Mesenchymal stem cell (in vitro differentiated cells and primary cell): ENCODE data around the gene TLK1.
A peak's percentile ranks its signal among the peaks of the same experiment; 100 is the strongest.

ENCODE experiments used
- DNase-seq: peaks from one replicate; pipeline ENCODE4 v3.0.0-alpha.2; 2013
- H2AFZ ChIP-seq: one replicate; pipeline ENCODE4 v1.6.1; 2013; ENCODE audit warnings: low read depth, mild to moderate bottlenecking, control low read depth, inconsistent platforms, low read length, moderate library complexity
- H2AK5ac ChIP-seq: 2 replicates; pipeline ENCODE4 v1.6.1; 2013; ENCODE audit warnings: low read length, moderate library complexity, mild to moderate bottlenecking, inconsistent platforms; ENCODE audit not compliant: severe bottlenecking
- H2BK120ac ChIP-seq: one replicate; pipeline ENCODE4 v1.6.1; 2013; ENCODE audit warnings: low read depth, mild to moderate bottlenecking, inconsistent platforms, low read length, moderate library complexity
- H2BK12ac ChIP-seq, 2 experiments: one replicate each; pipeline ENCODE4 v1.6.1; 2013; ENCODE audit warnings: inconsistent platforms in 2 of 2, low read length in 2 of 2, mild to moderate bottlenecking in 2 of 2, moderate library complexity in 2 of 2, control low read depth in 1 of 2
- H2BK15ac ChIP-seq: one replicate; pipeline ENCODE4 v1.6.1; 2013; ENCODE audit warnings: mild to moderate bottlenecking, low read depth, inconsistent platforms; ENCODE audit not compliant: poor library complexity, severe bottlenecking
- H2BK5ac ChIP-seq: 2 replicates; pipeline ENCODE4 v1.6.1; 2013; ENCODE audit warnings: low read depth, mild to moderate bottlenecking, low read length, control low read depth, inconsistent platforms; ENCODE audit not compliant: poor library complexity, severe bottlenecking
- H3K14ac ChIP-seq, 2 experiments: one replicate each; pipeline ENCODE4 v1.6.1; 2013; ENCODE audit warnings: inconsistent platforms in 2 of 2, low read length in 2 of 2, control low read depth in 1 of 2, mild to moderate bottlenecking in 1 of 2, moderate library complexity in 1 of 2
- H3K18ac ChIP-seq, 2 experiments: one replicate each; pipeline ENCODE4 v1.6.1; 2013; ENCODE audit warnings: inconsistent platforms in 2 of 2, low read length in 2 of 2, control low read depth in 1 of 2, low read depth in 1 of 2, mild to moderate bottlenecking in 1 of 2
- H3K23ac ChIP-seq, 2 experiments: one replicate each; pipeline ENCODE4 v1.6.1; 2013; ENCODE audit warnings: inconsistent platforms in 2 of 2, low read length in 2 of 2, mild to moderate bottlenecking in 2 of 2, moderate library complexity in 2 of 2, control low read depth in 1 of 2
- H3K27ac ChIP-seq: 2 replicates; pipeline ENCODE4 v1.5.1; 2013; ENCODE audit warnings: mild to moderate bottlenecking, moderate library complexity, low read length, control low read depth, inconsistent platforms; ENCODE audit not compliant: poor library complexity, severe bottlenecking
- H3K27me3 ChIP-seq, 2 experiments: 2 replicates each; pipeline versions ENCODE4 v1.6.1 to v1.7.0; 2013; ENCODE audit warnings: low read length in 2 of 2, mild to moderate bottlenecking in 2 of 2, moderate library complexity in 2 of 2, control low read depth in 1 of 2, inconsistent platforms in 1 of 2; ENCODE audit not compliant: control insufficient read depth in 1 of 2, insufficient read depth in 1 of 2
- H3K36me3 ChIP-seq, 2 experiments: 2 replicates each; pipeline versions ENCODE4 v1.6.1 to v1.7.0; 2013; ENCODE audit warnings: low read length in 2 of 2, control low read depth in 1 of 2, inconsistent platforms in 1 of 2, low read depth in 1 of 2, mild to moderate bottlenecking in 1 of 2; ENCODE audit not compliant: insufficient read depth in 2 of 2, control insufficient read depth in 1 of 2
- H3K4ac ChIP-seq, 2 experiments: one replicate each; pipeline ENCODE4 v1.6.1; 2013; ENCODE audit warnings: inconsistent platforms in 2 of 2, low read length in 2 of 2, mild to moderate bottlenecking in 2 of 2, moderate library complexity in 2 of 2, control low read depth in 1 of 2, low read depth in 1 of 2
- H3K4me1 ChIP-seq: 2 replicates; pipeline ENCODE4 v1.6.1; 2013; ENCODE audit warnings: low read depth, low read length, control low read depth; ENCODE audit not compliant: control insufficient read depth, insufficient read depth
- H3K4me2 ChIP-seq: 2 replicates; pipeline ENCODE4 v1.6.1; 2013; ENCODE audit warnings: low read length, mild to moderate bottlenecking, inconsistent platforms; ENCODE audit not compliant: poor library complexity, severe bottlenecking
- H3K4me3 ChIP-seq, 2 experiments: 2 replicates each; pipeline versions ENCODE4 v1.5.1 to v1.7.0; 2013; ENCODE audit warnings: low read length in 2 of 2, mild to moderate bottlenecking in 2 of 2, control low read depth in 1 of 2, low read depth in 1 of 2; ENCODE audit not compliant: insufficient read depth in 1 of 2
- H3K79me1 ChIP-seq: replicated peaks from 2 replicates; pipeline ENCODE4 v1.6.1; 2013; ENCODE audit warnings: mild to moderate bottlenecking, control low read depth, low read length, inconsistent platforms; ENCODE audit not compliant: poor library complexity, severe bottlenecking
- H3K9ac ChIP-seq: 2 replicates; pipeline ENCODE4 v1.7.0; 2013; ENCODE audit warnings: mild to moderate bottlenecking, low read length, moderate library complexity
- H3K9me3 ChIP-seq: 2 replicates; pipeline ENCODE4 v1.7.0; 2013; ENCODE audit warnings: mild to moderate bottlenecking, low read length; ENCODE audit not compliant: control insufficient read depth
- H4K8ac ChIP-seq: one replicate; pipeline ENCODE4 v1.6.1; 2013; ENCODE audit warnings: inconsistent platforms, mild to moderate bottlenecking, low read length, moderate library complexity
- H4K91ac ChIP-seq: one replicate; pipeline ENCODE4 v1.6.1; 2013; ENCODE audit warnings: mild to moderate bottlenecking, low read length, inconsistent platforms
- WGBS: methylation state at CpG from one replicate; pipeline ENCODE4 v1.1.7; 2013; ENCODE audit warnings: mixed read lengths; 5-methylcytosine and 5-hydroxymethylcytosine counted together

The TLK1 gene

DNA sequence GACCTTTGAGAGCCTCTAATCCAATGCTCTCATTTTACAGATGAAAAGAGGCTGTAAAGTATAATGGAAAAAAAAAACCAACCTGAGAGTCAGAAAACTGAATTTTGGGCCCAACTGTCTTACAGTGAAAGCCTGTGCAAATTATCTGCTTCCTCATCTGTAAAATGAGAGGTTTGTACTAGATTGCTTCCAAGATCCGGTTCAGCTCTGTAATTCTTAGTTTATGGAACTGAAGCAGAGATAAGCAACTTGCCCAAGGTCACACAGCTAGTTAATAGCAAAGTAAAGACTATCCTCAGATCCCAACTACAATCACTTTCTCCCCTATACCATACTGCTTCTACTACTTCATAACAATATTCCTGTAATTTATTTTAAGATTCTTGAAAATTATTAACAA is 6.3 kb downstream of the TLK1 start:
- Histone ChIP-seq H2BK120ac (no peak overlapping the region), H3K23ac (no peak overlapping the region), H2AK5ac (no peak overlapping the region), H2BK12ac (no peak overlapping the region), H3K36me3 (no peaks in the 10 kb centered on the region), H3K4me2 (no peak overlapping the region), H3K4me1 (peaks cover 3% of the 10 kb centered on the region), H3K27me3 (no peaks in the 10 kb centered on the region), H3K18ac (no peak overlapping the region), H2BK15ac (no peak overlapping the region), H4K8ac (no peak overlapping the region), H3K9ac (peak overlapping the region; percentile 50), H2BK5ac (no peak overlapping the region), H3K27ac (no peak overlapping the region), H3K4ac (no peak overlapping the region), H2AFZ (no peak overlapping the region), H3K14ac (no peak overlapping the region), H3K79me1 (peaks cover 2% of the 10 kb centered on the region), H4K91ac (no peak overlapping the region), H3K4me3 (no peak overlapping the region), H3K9me3 (no peaks in the 10 kb centered on the region)
- DNase-seq = peak; percentile 33
- no CpG with 5 or more reads among the region's 1 CpG for WGBS

DNA sequence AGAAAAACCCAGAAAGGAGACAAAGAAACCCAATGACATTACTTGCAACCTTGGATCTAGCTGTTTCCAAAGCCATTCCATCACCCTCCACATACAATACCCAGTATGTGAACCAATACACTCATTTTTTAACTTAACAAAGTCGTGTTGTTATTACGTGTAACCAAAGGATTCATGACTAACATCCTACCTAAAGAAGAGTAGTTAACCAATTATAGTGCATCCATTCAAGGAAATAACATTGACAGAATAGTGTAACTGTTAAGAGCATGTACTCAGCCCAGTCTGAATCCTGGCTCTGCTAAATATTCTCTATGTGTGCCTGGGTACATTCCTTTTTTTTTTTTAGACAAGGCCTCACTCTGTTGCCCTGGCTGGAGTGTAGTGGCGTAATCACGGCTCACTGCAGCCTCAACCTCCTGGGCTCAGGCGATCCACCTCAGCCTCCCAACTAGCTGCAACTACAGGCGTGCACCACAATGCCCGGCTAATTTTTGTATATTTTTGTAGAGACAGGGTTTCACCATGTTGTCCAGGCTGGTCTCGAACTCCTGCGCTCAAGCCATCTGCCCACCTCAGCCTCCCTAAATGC is 9.9 kb downstream of the TLK1 start:
- Histone ChIP-seq H3K23ac (no peak overlapping the region), H3K4me1 (peaks cover 3% of the 10 kb centered on the region), H2BK5ac (no peak overlapping the region), H3K9ac (no peak overlapping the region), H3K79me1 (peaks cover 2% of the 10 kb centered on the region), H4K91ac (no peak overlapping the region), H3K4me3 (no peak overlapping the region), H3K4ac (no peak overlapping the region), H3K18ac (no peak overlapping the region), H3K9me3 (no peaks in the 10 kb centered on the region), H3K27ac (no peak overlapping the region), H2AK5ac (no peak overlapping the region), H3K27me3 (no peaks in the 10 kb centered on the region), H2BK12ac (no peak overlapping the region), H2BK120ac (no peak overlapping the region), H2AFZ (no peak overlapping the region), H3K36me3 (no peaks in the 10 kb centered on the region), H3K14ac (peak overlapping the region in 1 of 2 experiments; percentile 70), H4K8ac (no peak overlapping the region), H3K4me2 (no peak overlapping the region), H2BK15ac (no peak overlapping the region)
- DNase-seq = no peak
- WGBS = 97% methylated on average over 7 of the region's 9 CpGs

DNA sequence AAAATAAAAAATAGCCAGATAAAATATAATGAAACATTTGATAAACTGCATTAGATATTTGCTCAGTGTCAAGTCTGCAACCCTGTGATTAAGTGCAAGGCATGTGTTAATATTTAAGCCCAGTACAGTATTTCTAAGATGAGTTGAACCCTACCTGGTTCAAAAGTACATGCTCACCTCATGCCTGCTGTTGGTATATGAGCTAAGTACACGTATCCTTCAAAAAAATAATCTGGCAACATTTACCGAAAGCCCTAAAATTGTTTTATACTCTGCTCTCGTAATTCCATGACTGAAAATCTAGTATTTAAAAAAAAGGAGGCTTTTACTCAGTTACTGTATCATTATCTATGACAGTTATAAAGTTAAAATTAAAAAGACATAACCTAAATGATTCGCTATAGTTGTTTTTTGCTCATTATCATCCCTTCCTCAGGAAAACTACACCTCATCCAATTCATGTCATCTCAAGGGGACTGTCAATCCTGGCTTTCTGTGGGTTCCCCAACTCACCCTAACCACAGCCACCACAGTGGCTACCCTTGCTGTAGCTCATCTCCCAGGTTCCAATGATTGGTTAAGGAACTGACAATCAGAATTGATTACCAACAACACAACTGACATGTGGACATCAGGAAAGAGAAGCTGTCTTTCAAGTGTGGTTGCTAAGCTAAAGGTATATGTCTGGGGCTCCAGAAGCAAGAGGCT is 10.6 kb downstream of the TLK1 start:
- peaks cover 2% of the 10 kb centered on the region for H3K79me1 ChIP-seq
- H3K27ac ChIP-seq = no peak overlapping the region
- no peak overlapping the region for H2BK12ac ChIP-seq
- H3K4me2 ChIP-seq = no peak overlapping the region
- no peak overlapping the region for H4K91ac ChIP-seq
- no peaks in the 10 kb centered on the region for H3K36me3 ChIP-seq
- no peak overlapping the region for H2AFZ ChIP-seq
- peaks cover 3% of the 10 kb centered on the region for H3K4me1 ChIP-seq
- H2BK120ac ChIP-seq = no peak overlapping the region
- H3K23ac ChIP-seq = no peak overlapping the region
- H3K14ac ChIP-seq = no peak overlapping the region
- H3K4me3 ChIP-seq = no peak overlapping the region
- H3K4ac ChIP-seq = no peak overlapping the region
- H2BK5ac ChIP-seq = no peak overlapping the region
- H2BK15ac ChIP-seq = no peak overlapping the region
- no peak overlapping the region for H4K8ac ChIP-seq
- H3K9me3 ChIP-seq = no peaks in the 10 kb centered on the region
- no peaks in the 10 kb centered on the region for H3K27me3 ChIP-seq
- no peak overlapping the region for H3K9ac ChIP-seq
- H2AK5ac ChIP-seq = no peak overlapping the region
- no peak overlapping the region for H3K18ac ChIP-seq
- no peak for DNase-seq
- WGBS = 97% methylated on average over 2 of the region's 4 CpGs

DNA sequence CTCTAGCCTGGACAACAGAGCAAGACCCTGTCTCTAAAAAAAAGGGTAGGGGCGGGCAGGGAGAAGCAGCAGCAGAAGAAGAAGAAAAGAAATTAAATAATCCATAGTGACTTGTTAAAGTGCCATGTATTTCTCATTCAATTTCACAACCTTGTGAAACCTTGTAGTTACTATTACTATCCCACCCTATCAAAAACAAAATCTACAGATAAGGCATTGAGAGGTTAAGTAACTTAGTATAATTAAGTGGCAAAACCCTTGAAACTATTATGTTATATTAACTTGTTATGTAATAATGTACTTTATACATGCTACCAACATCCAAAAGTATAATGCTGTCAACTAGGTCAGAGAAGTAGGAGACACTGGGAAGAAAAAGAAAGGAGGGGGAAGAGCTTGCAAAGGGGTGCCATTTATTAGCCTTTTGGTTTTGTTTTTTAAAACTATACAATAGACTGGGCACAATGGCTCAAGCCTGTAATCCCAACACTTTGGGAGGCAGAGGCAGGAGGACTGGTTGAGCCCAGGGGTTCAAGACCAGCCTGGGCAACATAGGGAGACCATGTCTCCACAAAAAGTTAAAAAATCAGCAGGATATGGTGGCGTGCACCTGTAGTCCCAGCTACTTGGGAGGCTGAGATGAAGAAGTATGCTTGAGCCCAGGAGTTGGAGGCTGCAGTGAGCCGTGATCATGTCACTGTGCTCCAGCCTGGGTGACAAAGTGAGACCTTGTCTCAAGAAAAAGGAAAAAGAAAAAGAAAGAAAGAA is 11.3 kb downstream of the TLK1 start:
- no peak overlapping the region for H2AK5ac ChIP-seq
- H3K36me3 ChIP-seq = no peaks in the 10 kb centered on the region
- no peak overlapping the region for H3K14ac ChIP-seq
- no peak overlapping the region for H2BK5ac ChIP-seq
- H3K18ac ChIP-seq = no peak overlapping the region
- H3K27me3 ChIP-seq = no peaks in the 10 kb centered on the region
- H3K4me3 ChIP-seq = no peak overlapping the region
- H3K9me3 ChIP-seq = no peaks in the 10 kb centered on the region
- no peak overlapping the region for H2BK12ac ChIP-seq
- H2AFZ ChIP-seq = no peak overlapping the region
- H3K4me2 ChIP-seq = no peak overlapping the region
- no peak overlapping the region for H3K27ac ChIP-seq
- H3K23ac ChIP-seq = no peak overlapping the region
- H2BK120ac ChIP-seq = no peak overlapping the region
- no peak overlapping the region for H4K91ac ChIP-seq
- no peak for DNase-seq
- H4K8ac ChIP-seq = no peak overlapping the region
- no peak overlapping the region for H2BK15ac ChIP-seq
- peaks cover 3% of the 10 kb centered on the region for H3K4me1 ChIP-seq
- H3K9ac ChIP-seq = no peak overlapping the region
- peaks cover 2% of the 10 kb centered on the region for H3K79me1 ChIP-seq
- no peak overlapping the region for H3K4ac ChIP-seq
- 95% methylated on average over 2 of the region's 3 CpGs for WGBS
